Fibroblast of peridontal ligament (primary cell): ENCODE measurements around the gene SLC22A17.

Experiments used
- DNase-seq: peaks from one replicate; pipeline ENCODE4 v3.0.0-alpha.2; 2010; ENCODE audit errors: extremely low read depth

SLC22A17 gene

DNA sequence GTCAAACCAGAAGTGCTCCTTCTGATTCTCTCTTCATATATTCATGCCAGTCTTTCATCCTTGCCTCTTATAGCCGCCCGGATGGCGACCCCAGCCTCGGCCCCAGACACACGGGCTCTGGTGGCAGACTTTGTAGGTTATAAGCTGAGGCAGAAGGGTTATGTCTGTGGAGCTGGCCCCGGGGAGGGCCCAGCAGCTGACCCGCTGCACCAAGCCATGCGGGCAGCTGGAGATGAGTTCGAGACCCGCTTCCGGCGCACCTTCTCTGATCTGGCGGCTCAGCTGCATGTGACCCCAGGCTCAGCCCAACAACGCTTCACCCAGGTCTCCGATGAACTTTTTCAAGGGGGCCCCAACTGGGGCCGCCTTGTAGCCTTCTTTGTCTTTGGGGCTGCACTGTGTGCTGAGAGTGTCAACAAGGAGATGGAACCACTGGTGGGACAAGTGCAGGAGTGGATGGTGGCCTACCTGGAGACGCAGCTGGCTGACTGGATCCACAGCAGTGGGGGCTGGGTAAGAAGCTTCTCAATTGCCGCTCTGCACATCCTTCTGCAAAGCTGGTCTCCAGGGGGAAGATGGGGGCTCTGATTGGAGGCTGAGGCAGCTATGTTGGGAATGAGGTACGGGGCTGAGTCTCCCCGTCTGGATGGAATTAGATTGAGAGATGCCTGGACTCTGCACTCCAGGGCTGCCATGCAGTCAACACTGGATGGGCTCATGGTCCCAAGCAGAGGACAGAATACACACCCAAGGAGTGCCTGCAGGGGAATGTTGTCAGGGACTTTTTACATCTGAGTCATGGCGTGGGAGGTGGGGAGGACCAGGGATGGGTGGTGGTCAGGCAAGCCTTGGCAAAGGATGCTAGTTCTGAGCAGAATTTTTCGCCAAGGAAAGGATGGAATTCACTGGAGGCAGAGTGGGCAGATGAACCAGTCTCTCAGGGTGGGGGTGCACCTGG, 44.7 kb downstream of the SLC22A17 start:
- DNase-seq: no peak

DNA sequence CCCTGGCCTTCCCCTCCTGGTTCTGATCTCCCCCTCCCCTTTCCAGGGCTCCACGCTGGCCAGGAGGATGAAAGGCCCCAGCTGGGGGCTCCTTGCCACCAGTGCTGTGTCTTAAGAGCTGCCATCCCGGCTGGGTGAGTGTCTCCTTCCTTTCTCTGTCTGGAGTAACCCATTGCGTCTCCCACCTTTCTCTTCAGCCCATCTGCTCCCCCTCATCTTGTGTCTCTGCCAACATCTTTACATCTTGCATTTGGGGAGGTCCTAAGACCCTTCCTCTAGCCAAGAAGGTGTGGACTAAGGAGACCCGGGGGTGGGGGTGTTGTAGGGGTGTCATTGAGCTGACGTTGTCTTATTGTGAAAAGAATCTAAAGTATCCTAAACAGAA, 45.5 kb downstream of the SLC22A17 start:
- no peak for DNase-seq

DNA sequence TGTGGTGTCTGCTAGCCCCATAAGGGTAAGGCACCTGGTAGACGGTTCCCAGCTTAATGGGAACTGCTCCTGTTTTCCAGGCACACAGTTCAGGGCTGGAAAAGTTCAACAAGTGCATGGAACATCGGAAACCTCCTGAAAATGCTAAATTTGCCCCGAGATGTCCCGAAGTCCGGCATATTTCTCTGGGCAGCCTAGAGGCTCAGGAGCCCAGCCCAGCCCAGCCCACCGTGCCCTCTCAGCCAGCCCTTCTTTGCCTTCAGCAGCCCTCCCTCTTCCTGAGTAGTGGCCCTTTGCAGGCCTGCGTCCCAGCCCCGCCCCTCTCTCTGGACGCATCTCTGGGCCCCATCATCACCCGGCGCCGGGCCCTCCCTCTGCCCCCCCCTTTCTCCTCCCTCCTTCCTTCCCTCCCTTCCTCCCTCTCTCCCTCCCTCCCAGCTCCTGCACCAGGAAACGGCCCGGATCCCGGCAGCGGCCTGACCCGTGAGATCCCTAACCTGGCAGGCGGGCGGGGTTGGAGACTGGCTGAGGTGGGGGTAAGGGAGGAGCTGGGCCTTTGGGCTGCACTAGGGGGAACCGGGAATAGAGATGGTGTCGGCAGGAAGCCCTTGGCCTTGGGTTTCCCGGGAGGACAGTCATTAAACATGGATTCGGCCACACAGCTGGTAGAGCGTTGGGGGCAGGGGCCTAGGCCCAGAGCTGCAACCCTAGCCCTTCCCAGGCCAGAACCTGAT, 46.1 kb downstream of the SLC22A17 start, which contains the start of gene BCL2L2:
Gene BCL2L2, plus strand, starts transcription at position 422 of the 734 bp plus-strand sequence. CDS start 935 bp downstream, outside the sequence.
- peak; percentile 80 for DNase-seq

DNA sequence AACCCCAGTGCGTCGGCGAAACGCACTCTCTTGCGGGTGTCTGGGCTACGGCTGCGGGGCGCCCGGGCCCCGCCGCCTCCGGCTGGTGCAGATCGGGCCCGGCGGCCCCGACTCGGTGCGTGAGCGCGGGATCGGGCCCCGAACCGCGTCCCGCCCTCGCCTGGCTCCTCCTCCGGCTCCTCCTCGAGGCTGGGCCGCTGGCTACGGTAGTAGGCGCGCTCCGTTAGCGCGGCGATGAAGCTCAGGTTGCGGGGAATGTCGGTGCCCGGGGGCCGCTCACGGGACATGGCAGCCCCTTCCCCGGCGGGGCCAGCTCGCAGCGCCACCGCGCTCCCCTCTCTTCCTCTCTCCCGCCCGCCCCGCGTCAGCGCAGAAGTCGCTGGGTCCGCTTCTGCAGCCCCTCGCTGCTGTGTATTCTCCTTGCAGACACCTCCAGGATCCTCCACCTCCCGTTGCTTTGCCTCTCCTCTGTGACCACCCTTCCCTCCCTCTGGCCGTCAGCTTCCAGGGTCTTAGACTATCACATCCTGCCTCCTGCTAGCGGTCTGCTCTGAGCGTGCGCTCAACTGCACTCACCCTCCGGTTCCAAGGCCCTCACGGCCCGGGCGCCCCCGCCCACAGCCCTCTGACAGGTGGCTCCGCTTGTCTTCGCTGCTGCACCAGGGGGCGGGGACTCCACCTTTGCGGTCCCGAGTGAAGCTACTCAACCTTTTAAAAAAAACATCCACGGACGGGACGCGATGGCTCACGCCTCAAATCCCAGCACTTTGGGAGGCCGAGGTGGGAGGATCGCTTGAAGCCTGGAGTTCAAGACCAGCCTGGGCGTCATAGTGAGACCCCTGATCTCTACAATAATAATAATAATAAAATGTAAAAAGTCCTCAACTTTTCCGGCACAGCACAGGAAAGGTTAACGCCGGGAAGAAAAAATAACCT, 50.1 kb downstream of the SLC22A17 start, which contains the start of gene PPP1R3E:
Gene PPP1R3E, minus strand, starts transcription at position 570 of the 936 bp plus-strand sequence. Its CDS starts 283 bp downstream, at position 287.
- no peak for DNase-seq

DNA sequence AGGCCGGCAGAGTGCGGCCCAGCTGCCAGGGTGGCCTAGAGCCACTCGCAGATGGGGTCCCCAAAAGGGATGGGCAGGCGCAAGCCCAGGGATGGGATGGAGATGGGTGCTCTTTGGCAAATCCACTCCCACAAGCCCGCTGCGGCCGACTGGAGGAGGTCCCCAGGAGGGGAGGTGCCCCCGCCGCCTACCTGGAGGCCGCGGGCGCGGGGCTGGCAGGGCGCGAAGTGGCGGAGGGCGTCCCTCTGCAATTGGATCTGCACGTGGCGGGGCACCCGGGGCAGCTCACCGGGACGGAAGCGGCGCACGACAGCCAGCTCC, 50.8 kb downstream of the SLC22A17 start:
- no peak for DNase-seq

DNA sequence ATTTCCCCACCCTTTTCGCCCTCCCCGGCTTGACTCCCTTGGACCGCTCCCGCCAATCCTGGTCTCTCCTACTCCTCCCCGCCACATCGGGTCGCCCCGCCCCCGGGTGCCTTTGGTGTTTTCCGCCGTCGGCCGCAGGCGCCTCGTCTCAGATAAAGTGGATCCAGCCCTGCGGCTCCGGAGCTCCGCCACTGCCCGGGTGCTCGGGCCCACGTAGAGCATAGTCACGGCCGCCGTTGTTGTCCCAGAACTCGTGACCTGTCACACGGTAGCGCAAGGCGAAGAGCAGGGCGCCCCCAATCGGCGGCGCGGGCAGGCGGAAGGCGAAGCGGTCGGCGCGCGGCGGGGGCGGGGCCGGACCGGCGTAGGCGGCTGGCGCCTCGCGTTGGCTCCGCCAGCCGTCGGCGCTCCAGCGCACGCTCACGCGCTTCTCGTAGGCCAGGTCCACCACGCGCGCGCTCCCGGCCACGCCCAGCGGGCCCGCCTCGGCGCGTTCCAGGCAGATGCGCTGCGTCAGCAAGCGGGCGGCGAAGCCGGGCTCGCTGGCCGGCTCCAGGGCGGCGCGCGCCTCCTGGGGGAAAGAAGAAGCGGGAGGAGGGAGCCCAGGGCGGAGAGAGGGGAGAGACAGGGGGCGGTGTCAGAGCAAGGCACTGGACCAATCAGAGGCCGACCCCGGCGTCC, 51.3 kb downstream of the SLC22A17 start:
- peak; percentile 97 for DNase-seq

DNA sequence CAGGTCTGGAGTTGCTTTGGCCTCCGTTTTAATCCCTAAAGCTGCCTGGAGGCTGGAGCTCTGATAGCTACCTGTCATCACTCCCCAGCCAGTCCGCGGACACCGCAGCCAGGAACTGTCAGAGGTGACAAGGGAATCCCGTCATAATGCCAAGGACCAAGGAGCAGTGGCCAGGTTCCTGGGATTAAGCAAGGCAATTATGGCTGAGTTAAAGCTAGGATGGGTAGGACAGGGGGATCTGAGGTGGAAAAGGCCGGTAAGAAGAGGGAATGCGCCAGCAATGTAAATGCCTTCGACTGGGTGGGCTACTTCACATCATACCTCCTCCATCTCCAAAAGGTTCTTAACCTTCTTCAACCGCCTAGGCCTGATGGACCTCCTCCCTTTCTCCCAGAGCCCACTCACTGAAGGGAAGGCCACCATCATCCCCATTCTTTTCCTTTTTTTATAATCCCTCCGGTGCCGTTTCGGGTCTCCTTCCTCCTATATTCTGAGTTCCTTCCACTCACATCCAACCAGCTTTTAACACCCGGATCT, 51.9 kb downstream of the SLC22A17 start:
- no peak for DNase-seq

DNA sequence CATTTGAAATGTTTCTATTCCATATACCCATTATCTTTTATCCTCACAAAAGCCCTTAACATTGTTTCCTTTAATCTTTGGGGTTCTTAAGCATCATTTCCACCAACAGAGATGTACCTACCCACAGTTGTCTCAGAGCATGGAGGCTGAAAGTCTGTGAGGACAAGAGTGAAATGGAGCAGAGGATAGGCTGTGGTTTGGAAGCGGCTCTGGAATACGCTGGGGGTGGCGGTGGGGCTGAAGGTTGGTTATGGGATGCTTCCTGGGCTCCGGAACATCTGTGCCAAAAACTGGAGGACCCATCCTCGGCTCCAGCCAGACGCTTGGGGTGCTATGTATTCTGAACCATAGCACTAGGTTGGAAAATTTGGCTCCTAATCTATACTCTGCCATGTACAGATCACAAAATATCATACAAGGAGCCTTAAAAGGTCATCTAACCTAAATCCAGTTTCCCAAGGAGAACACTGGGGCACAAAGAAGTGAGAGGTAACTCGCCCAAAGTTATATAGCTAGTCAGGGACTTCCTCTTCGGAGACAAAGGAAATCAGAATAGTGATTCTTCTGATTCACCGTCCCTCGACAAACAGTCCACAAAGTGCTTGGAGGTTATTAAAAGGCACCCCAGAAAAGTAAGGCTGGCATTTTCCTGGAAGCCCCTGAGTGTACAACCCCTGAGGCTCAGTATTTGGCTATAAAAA, 52.6 kb downstream of the SLC22A17 start:
- no peak for DNase-seq

DNA sequence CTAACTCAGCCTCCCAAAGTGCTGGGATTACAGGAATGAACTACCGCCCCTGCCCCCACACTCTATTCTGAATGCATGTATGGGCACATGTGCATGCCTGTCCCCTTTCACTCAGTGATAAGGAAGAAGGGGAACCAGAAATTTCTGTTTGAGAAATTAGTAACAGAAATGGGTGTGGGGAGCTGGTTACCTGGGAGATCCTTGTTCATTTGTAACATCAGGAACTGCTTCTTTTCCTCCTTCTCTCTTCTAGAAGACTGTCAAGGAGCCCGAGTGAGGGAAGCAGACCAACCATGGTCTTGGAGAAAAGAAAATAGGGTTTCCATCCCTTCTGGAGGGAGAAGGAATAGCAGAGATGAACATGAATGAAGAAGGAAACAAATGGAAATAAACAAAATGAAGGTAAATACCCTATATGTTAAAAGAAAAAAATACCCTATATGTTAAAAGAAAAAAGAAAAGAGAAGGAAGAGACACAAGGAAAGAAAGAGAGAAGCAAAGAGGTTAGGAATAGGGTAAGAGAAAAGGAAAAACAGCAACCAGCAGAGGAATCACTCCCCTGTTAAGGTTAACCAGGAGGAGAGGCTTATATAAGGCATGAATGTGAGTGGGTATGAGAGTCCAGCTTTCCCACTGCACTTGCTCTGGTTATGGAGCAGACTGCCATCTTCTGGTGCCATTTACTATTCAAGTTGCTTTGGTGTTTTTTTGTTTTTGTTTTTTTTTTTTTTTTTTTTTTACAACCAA, 53.3 kb downstream of the SLC22A17 start:
- DNase-seq: peak; percentile 83

DNA sequence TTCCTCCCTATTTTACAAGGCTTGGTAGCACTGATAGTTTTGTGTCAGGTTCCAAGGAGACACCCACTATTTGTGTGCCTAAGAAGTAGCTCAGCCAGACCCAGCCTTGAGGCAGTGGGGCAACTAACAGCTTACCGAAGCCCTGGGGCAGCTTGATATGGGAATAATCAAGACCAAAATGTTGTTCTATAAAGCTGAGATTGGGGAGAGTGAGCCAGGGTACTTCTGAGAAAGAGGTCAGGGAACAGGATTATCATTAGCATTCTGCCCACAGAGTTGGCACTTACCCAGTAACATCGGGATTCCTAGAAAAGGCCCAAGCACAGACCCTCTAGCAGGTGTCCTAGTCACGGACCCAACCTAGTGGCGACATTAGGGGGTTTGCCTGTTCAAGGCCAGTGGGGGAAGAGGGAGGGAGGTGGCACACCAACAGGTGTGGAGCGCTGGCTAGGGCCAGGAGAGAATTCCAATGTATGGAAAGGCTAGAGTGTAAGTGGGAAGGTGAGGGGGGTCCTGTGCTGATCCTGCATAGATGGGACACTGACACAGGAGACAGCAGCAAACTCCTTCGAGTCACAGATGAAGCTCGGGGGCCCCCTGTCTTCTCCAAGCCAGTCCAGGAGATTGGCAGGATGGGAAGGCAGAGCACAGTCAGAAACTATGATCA, 54.9 kb downstream of the SLC22A17 start:
- no peak for DNase-seq

DNA sequence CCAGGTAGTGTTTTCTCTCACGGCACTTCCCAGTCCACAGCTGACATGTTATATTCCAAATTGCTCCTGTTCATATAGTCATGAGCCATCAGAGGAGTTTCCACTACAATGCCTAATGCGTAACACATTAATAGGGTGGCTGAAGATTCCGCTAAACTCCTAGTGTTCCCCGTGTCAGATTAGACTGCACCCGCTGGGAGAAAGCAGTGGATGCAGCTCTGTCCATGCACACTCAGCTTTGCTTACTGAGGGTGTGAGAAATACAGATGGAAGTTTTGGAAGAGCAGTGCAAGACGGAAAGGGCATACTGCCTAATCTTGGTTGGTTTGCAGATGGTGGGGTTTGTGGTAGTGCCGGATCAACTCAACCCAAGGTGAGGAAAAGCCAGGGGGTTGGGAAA, 55.6 kb downstream of the SLC22A17 start:
- DNase-seq: no peak
